Right cardiac atrium (tissue), 5 donors: Measurements from ENCODE around the gene CSE1L. TPM values are rescaled to one million over a fixed set of nuclear protein-coding genes. Genes with fewer than 3 reads are reported as not detected.
"Not testable (repeated sequence)": the region's sequence is repeated elsewhere in the genome, so short reads cannot be mapped to it uniquely, and the experiment has no call there.

Source experiments
- ATAC-seq, 2 donors: fragments of 200-7000 bp; cut with Tn5 transposase; one replicate each; pipeline versions ENCODE4 v1.8.0 to v1.9.1; 2020; ENCODE audit warnings: moderate library complexity in 2 of 2, mild to moderate bottlenecking in 1 of 2
- DNase-seq, 3 donors: peaks; one replicate each; pipeline ENCODE4 v3.0.0-alpha.2; 2020
- H3K27ac ChIP-seq: one replicate; pipeline ENCODE4 v1.5.1; 2013; ENCODE audit warnings: mild to moderate bottlenecking, low read length, control low read depth, moderate library complexity
- H3K27me3 ChIP-seq: one replicate; pipeline ENCODE4 v1.6.1; 2013; ENCODE audit not compliant: control insufficient read depth, insufficient read depth
- H3K4me1 ChIP-seq: one replicate; pipeline ENCODE4 v1.6.1; 2013; ENCODE audit warnings: low read length; ENCODE audit not compliant: control insufficient read depth, insufficient read depth
- H3K4me3 ChIP-seq: one replicate; pipeline ENCODE4 v1.5.1; 2013; ENCODE audit warnings: low read length, control low read depth
- H3K9me3 ChIP-seq: one replicate; pipeline ENCODE4 v1.6.1; 2013; ENCODE audit warnings: low read length; ENCODE audit not compliant: control insufficient read depth
- WGBS: extraction: QIAGEN DNeasy Blood & Tissue Kit; methylation state at CpG from one replicate; pipeline ENCODE4 v1.1.7; 2013; 5-methylcytosine and 5-hydroxymethylcytosine counted together
- intact Hi-C, 4 donors: fragments of 100-400 bp; cut with DNase I; formaldehyde crosslinking; loops; one replicate each; pipeline versions ENCODE4 v1.11.0 to v1.14.0; 2022 to 2023
- long read RNA-seq, 4 donors: library from polyadenylated mRNA; unstranded; transcript quantifications; one replicate each; pipeline ENCODE4 v2.0.0, GENCODE V29; 2020 to 2021
- polyA plus RNA-seq: library from polyadenylated mRNA; stranded (reverse); fragments of 200-250 nt; gene quantifications from one replicate; pipeline ENCODE4 v1.2.3, GENCODE V29; 2013
- total RNA-seq, 4 donors: library from RNA; stranded (reverse); fragmentation: NEBNext Ultra II Directional; extraction: Animal tissue kit (Norgen Biotek cat#: 25700); gene quantifications; one replicate each; pipeline ENCODE4 v1.2.1, GENCODE V29; 2021
- donor health status: healthy with polysubstance abuse.
- donor health status: DM: no; HTN: yes; CAD: no.
- donor health status: DM: no; HTN: no; CAD: no.
- donor health status: DM: no; HTN: yes; CAD: no; lungs with severe emphysema.
- donor health status: DM: yes; HTN: yes; CAD: no.

Gene CSE1L
- total RNA-seq (10 to 100 TPM; 28.7 to 39.3 (median 34.3) TPM), polyA plus RNA-seq (24.6 TPM)
- long read RNA-seq, donor 1, transcript CSE1L-201 (25 exons, 3,553 nt) = major isoform, 33 of 43 reads
- long read RNA-seq, donor 1, partial matches to known transcripts = 8 of 43 reads
- long read RNA-seq, donor 1, other reads (novel, unspliced or antisense) = 2 of 43 reads
- long read RNA-seq, donor 2, transcript CSE1L-201 (25 exons, 3,553 nt) = major isoform, 26 of 30 reads
- long read RNA-seq, donor 2, partial matches to known transcripts = 3 of 30 reads
- long read RNA-seq, donor 2, other reads (novel, unspliced or antisense) = 1 of 30 reads
- long read RNA-seq, donor 3, transcript CSE1L-201 (25 exons, 3,553 nt) = major isoform, 64 of 87 reads
- long read RNA-seq, donor 3, partial matches to known transcripts = 13 of 87 reads
- long read RNA-seq, donor 3, other reads (novel, unspliced or antisense) = 9 of 87 reads
- long read RNA-seq, donor 4, transcript CSE1L-201 (25 exons, 3,553 nt) = major isoform, 25 of 27 reads
- long read RNA-seq, donor 4, partial matches to known transcripts = 1 of 27 reads
- long read RNA-seq, donor 4, other reads (novel, unspliced or antisense) = 1 of 27 reads

DNA sequence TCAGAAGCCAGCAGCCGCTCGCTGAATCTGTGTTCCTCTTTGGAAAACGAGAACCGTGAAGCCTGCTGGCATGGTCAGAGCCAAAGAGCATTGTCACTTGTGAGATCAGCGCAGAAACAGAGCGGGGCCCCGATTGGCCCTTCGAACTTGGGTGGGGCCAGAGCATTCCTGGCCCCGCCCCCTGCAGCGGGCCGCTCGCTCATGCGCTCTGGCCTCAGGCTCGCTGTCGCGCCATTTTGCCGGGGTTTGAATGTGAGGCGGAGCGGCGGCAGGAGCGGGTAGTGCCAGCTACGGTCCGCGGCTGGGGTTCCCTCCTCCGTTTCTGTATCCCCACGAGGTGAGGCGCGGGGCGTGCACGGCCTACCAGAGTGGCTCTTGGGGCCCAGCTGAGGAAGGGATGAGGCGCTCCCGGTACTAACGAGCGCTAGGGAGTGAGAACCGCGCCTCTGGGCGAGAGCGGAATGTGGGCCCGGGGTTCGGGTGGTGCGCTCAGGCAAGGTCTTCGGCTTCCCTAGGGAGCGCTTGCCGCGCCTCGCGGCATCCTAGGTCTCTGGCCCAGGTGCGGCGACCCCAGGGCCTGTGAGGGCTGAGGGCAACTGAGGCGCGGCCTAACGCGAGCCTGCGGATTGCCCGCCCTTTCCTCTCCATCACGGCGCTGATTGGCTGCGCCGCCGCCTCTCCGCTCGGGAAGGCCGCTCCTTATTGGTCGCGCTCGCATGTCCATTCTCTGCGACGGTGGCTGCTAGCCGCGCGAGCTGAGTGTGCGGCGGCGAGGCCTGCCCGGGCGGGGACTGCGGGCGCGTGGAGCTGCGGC is at the start of gene CSE1L:
Gene CSE1L, plus strand, starts transcription at position 226 of the 814 bp plus-strand sequence. CDS start 12,152 bp downstream, outside the sequence.
- no peaks in the 10 kb centered on the region for H3K9me3 ChIP-seq
- no peaks in the 10 kb centered on the region for H3K27me3 ChIP-seq
- peak; percentile 98 for ATAC-seq
- H3K4me3 ChIP-seq = peak within 1 kb of the TSS; percentile 78
- H3K4me1 ChIP-seq = no peaks in the 10 kb centered on the region
- H3K27ac ChIP-seq = peak within 1 kb of the TSS; percentile 83
- peak; percentile 95 to 98 (median 98) for DNase-seq
- intact Hi-C loops = no loop called here
- WGBS = under 1% methylated on average over 80 of the region's 80 CpGs

DNA sequence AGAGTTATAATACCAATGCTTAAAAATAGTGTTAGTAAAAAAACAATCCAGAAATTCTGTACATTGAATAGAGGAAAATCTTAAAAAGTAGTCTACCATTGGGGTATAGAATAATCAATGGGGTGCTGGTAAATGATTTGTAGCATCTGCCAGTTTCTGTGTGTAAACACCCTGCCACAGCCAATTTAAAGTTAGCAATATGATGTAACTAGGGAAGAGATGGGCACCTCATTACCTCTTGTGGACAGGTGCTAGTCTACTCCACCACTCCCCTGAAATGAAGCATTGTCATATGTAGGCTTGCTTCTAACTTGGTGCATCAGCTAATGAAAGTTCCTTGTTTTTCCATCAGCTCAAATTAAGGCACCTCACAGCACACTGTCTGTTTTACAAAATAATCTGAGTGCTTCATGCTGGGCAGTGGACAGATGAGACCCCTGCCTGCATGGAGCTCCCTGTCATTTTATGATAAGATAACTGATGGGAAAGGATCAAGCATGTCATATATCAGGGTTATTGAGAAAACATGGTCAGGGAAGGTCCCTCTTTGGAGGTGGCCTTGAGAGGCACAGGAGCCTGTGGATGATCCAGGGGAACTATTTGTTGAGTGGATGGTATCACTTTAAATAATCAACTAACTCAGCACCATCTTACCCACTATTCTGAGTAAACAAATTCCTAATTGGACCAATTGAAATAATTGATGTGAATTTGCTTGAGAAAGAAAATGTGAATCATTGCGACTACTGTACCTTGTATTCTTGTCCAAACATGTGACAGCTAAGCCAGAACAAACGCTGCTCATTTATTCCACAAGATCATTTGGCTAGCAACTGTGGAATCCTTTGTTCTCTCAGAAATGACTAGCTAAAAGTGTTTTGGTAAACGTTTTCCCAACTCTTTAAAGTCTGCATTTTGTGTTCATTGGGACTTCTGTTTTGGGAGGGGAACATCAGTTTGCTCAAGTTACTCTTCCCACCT is 45.9 kb upstream of the CSE1L start:
- Histone ChIP-seq H3K9me3 (no peaks in the 10 kb centered on the region), H3K27ac (no peak overlapping the region), H3K4me3 (no peak overlapping the region), H3K27me3 (no peaks in the 10 kb centered on the region), H3K4me1 (no peaks in the 10 kb centered on the region)
- intact Hi-C loops = no loop called here
- DNase-seq (no peak), ATAC-seq (no peak)
- WGBS = 66% methylated on average over 3 of the region's 3 CpGs

GRCh38 chr20:49001741-49002140 is 44.4 kb upstream of the CSE1L start:
- ATAC-seq = no peak
- 97% methylated on average over 7 of the region's 7 CpGs for WGBS

GRCh38 chr20:49006446-49006980 is 39.6 kb upstream of the CSE1L start:
- Histone ChIP-seq H3K27me3 (no peaks in the 10 kb centered on the region), H3K4me3 (no peak overlapping the region), H3K27ac (no peak overlapping the region), H3K4me1 (no peaks in the 10 kb centered on the region), H3K9me3 (no peaks in the 10 kb centered on the region)
- no peak for DNase-seq
- intact Hi-C loops = no loop called here
- ATAC-seq = no peak
- 90% methylated on average over 8 of the region's 8 CpGs for WGBS

More at GRCh38 chr20:49001741-49002140, 44.4 kb upstream of the CSE1L start:
- no peak overlapping the region for H3K4me3 ChIP-seq
- no peak overlapping the region for H3K27ac ChIP-seq
- H3K4me1 ChIP-seq = no peaks in the 10 kb centered on the region
- H3K27me3 ChIP-seq = no peaks in the 10 kb centered on the region
- no peaks in the 10 kb centered on the region for H3K9me3 ChIP-seq
- no peak for DNase-seq
- intact Hi-C loops = no loop called here

DNA sequence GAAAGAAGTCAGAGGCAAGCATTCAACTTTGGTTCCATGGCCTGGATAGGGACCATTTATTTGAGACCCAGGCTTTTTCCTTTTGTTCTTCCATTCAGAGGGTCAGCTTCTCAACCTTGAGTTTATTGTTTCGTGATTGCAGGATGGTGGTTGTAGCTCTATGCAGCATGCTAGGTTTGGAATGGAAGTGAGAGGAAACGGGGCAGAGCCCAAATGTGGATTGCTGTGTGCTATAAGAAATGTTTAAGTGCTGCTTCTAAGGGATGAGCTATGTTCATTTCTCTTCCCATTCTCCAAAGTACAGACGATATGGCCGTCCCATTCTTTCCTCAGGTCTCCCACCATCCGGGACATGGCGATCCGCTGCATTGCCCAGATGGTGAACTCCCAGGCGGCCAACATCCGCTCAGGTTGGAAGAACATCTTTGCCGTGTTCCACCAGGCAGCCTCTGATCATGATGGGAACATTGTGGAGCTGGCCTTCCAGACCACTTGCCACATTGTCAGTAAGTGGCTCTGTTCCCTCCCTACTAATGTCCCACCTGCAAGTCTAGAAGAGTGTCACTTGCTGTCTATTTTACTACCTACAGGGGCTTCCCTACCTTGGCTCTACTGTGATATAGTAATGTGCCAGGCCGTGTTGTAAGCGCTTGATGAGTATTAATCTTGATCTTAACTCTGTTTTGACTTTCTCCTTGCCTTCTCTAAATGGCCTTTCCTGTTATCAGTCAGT is 36.0 kb upstream of the CSE1L start:
- 95% methylated on average over 12 of the region's 12 CpGs for WGBS
- no peak for ATAC-seq
- no peak overlapping the region for H3K27ac ChIP-seq
- H3K27me3 ChIP-seq = no peaks in the 10 kb centered on the region
- intact Hi-C loops = no loop called here
- H3K4me1 ChIP-seq = no peaks in the 10 kb centered on the region
- no peaks in the 10 kb centered on the region for H3K9me3 ChIP-seq
- DNase-seq = no peak
- no peak overlapping the region for H3K4me3 ChIP-seq

- no peak for ATAC-seq
- 95% methylated on average over 5 of the region's 5 CpGs for WGBS
- no peaks in the 10 kb centered on the region for H3K9me3 ChIP-seq
These were observed 21.9 kb upstream of the CSE1L start for GRCh38 chr20:49024220-49024619.

GRCh38 chr20:49028177-49028576 is 17.9 kb upstream of the CSE1L start:
- not testable (repeated sequence) for H3K4me3 ChIP-seq, H3K27ac ChIP-seq, DNase-seq, H3K27me3 ChIP-seq, H3K9me3 ChIP-seq, ATAC-seq, H3K4me1 ChIP-seq
- WGBS = 96% methylated on average over 2 of the region's 2 CpGs
- intact Hi-C loops = loop anchor here in 1 of 4 donors (10.0 kb wide), 1 partner anchor 57 kb away; no protein-coding TSS in a partner anchor

More at GRCh38 chr20:49024220-49024619, 21.9 kb upstream of the CSE1L start:
- no peak for DNase-seq
- H3K4me1 ChIP-seq = no peaks in the 10 kb centered on the region
- H3K27me3 ChIP-seq = no peaks in the 10 kb centered on the region
- H3K27ac ChIP-seq = no peak overlapping the region
- H3K4me3 ChIP-seq = no peak overlapping the region
- intact Hi-C loops = loop anchor here in 1 of 4 donors (10.0 kb wide), 1 partner anchor 61 kb away; no protein-coding TSS in a partner anchor

GRCh38 chr20:49028684-49029083 is 17.4 kb upstream of the CSE1L start:
- intact Hi-C loops = loop anchor here in 1 of 4 donors (10.0 kb wide), 1 partner anchor 56 kb away; no protein-coding TSS in a partner anchor
- H3K9me3 ChIP-seq = no peaks in the 10 kb centered on the region
- no peaks in the 10 kb centered on the region for H3K27me3 ChIP-seq
- H3K4me1 ChIP-seq = no peaks in the 10 kb centered on the region
- no peak overlapping the region for H3K4me3 ChIP-seq
- H3K27ac ChIP-seq = no peak overlapping the region
- ATAC-seq (no peak), DNase-seq (no peak)
- WGBS = 43% methylated on average over 2 of the region's 2 CpGs

- no peak for ATAC-seq
- H3K9me3 ChIP-seq = no peaks in the 10 kb centered on the region
- no peaks in the 10 kb centered on the region for H3K27me3 ChIP-seq
- 91% methylated on average over 1 of the region's 1 CpG for WGBS
- no peak for DNase-seq
- H3K27ac ChIP-seq = no peak overlapping the region
- no peaks in the 10 kb centered on the region for H3K4me1 ChIP-seq
- intact Hi-C loops = loop anchor here in 1 of 4 donors (10.0 kb wide), 1 partner anchor 56 kb away; no protein-coding TSS in a partner anchor
- H3K4me3 ChIP-seq = no peak overlapping the region
These were observed 16.9 kb upstream of the CSE1L start for GRCh38 chr20:49029203-49029602.
